ENCODE data around the gene RAB23. TPM values are rescaled to one million over a fixed set of nuclear protein-coding genes. Genes with fewer than 3 reads are reported as not detected.

RAB23 gene
- total and polyA plus RNA-seq, 2 of the 8 experiments (the other 6 are each of a cell fraction or from before 2014, with no cell fraction given): 6.5 to 17.2 TPM

DNA sequence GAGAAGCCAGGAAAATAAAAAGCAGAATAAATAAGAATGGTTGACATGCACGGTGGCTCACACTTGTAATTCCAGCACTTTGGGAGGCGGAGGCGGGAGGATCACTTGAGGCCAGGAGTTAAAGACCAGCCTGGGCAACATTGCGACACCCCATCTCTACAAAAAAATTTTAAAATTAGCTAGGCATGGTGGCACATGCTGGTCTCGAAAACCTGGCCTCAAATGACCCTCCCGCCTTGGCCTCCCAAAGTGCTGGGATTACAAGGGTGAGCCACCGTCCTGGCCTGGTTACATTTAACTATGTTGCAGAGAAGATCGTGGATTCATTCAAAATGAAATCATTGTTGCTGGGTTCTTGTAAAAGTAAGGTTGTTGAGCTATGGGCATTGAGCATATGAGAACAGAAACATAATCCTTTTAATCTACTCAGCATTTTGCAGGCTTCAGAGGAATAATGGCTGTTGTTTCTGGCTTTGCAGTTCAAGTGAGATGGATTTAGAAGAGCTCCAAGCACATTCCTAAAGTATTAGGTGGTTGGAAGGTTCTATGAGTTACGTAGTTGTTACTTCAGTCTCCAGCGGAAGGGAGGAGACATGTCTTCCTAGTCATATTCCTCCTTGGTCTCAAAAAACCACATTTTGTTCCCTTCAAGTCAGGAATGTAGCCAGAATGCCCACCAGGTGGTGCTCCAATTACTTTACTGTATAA, 45.6 kb upstream of the RAB23 start:
- POLR2A ChIA-PET (ENCODE audit: partially characterized antibody): interaction anchor here (0.8 kb wide), 1 partner anchor 49 kb away, joined by 3 read pairs; the partner anchor contains the start of gene PRIM2
- Histone ChIP-seq H3K27ac (ENCODE audit: low read depth, low read length) (no peak overlapping the region), H3K23me2 (ENCODE audit: low read depth, low read length) (no peaks in the 10 kb centered on the region), H3K4me3 (ENCODE audit: extremely low read depth in 1 of 4, insufficient read depth in 2 of 4, low read depth in 3 of 4, low read length in 4 of 4) (no peak overlapping the region), H3K79me1 (ENCODE audit: low read depth, low read length) (no peaks in the 10 kb centered on the region), H3K27me3 (replicated peaks in 1 of 4; ENCODE audit: control insufficient read depth in 3 of 4, extremely low read depth in 1 of 4, insufficient read depth in 3 of 4, low read length in 3 of 4) (no peaks in the 10 kb centered on the region), H3K4me2 (ENCODE audit: insufficient read depth in 1 of 2, low read depth in 2 of 2, low read length in 2 of 2) (no peak overlapping the region), H3K36me3 (ENCODE audit: control insufficient read depth in 2 of 4, insufficient read depth in 4 of 4, low read length in 3 of 4) (no peaks in the 10 kb centered on the region), H3K18ac (ENCODE audit: extremely low read depth, low read length) (no peak overlapping the region), H3K14ac (ENCODE audit: insufficient read length) (no peak overlapping the region), H3K9ac (replicated peaks in 1 of 4; ENCODE audit: extremely low read depth in 1 of 4, low read depth in 3 of 4, low read length in 3 of 4) (no peak overlapping the region), H2BK120ac (replicated peaks; ENCODE audit: low read depth, low read length) (no peak overlapping the region), H3K23ac (ENCODE audit: insufficient read length) (no peak overlapping the region), H2AK5ac (ENCODE audit: low read depth, low read length) (no peak overlapping the region), H4K8ac (ENCODE audit: extremely low read depth, insufficient read depth, low read length) (no peak overlapping the region), H2AFZ (ENCODE audit: low read length) (peak overlapping the region; percentile 91), H2BK5ac (ENCODE audit: low read depth, low read length) (no peak overlapping the region), H2BK12ac (ENCODE audit: low read depth, low read length) (no peak overlapping the region), H2BK15ac (ENCODE audit: low read length) (no peak overlapping the region), H4K91ac (replicated peaks; ENCODE audit: insufficient read length, low read length) (no peak overlapping the region), H3K4ac (replicated peaks; ENCODE audit: insufficient read length, low read depth, low read length) (no peak overlapping the region), H3K56ac (replicated peaks; ENCODE audit: insufficient read length, low read depth, low read length) (no peak overlapping the region), H3K4me1 (replicated peaks in 1 of 4; ENCODE audit: control insufficient read depth in 3 of 4, insufficient read depth in 4 of 4, low read length in 3 of 4) (no peaks in the 10 kb centered on the region), H2BK20ac (ENCODE audit: low read length) (no peak overlapping the region), H3K9me3 (ENCODE audit: insufficient read depth in 2 of 2, low read depth in 1 of 2, low read length in 1 of 2) (no peaks in the 10 kb centered on the region), H4K5ac (ENCODE audit: insufficient read length, low read depth, low read length) (no peak overlapping the region), H4K20me1 (replicated peaks in 1 of 2; ENCODE audit: control insufficient read depth in 1 of 2, insufficient read depth in 2 of 2, low read length in 2 of 2) (no peaks in the 10 kb centered on the region), H3K79me2 (ENCODE audit: control insufficient read depth in 1 of 2, insufficient read depth in 2 of 2, low read length in 2 of 2) (no peaks in the 10 kb centered on the region)
- CTCF ChIA-PET (ENCODE audit: partially characterized antibody): interaction anchor here (0.9 to 3.3 kb wide), 12 partner anchors 9 to 71 kb away, joined by 3 to 30 read pairs (median 6); partner anchors contain the start of gene PRIM2
- FAIRE-seq (no peak), DNase-seq (ENCODE audit: low read depth in 1 of 2, low spot score in 2 of 2) (peak in 1 of 2 experiments; percentile 52)
- 89% methylated on average over 10 of the region's 10 CpGs; no CpG with 5 or more reads in 1 of the 2 experiments for WGBS, 2 experiments (ENCODE audit: extremely low coverage in 1 of 2, insufficient coverage in 1 of 2, insufficient read length in 1 of 2, insufficient replicate concordance in 2 of 2, low coverage in 1 of 2, low lambda C conversion rate in 2 of 2, missing lambda C conversion rate in 1 of 2)
- TF ChIP-seq CTCF (IDR thresholded peaks at IDR 0.05; ENCODE audit: control extremely low read depth in 1 of 3, insufficient read depth in 1 of 3, low read depth in 1 of 3, low read length in 3 of 3) (peak in 2 of 3 experiments; percentile 52 to 62; a peak in 3 of 4 replicates), KDM1A (IDR thresholded peaks at IDR 0.05; ENCODE audit: borderline replicate concordance, low read length) (no peak), EP300 (IDR thresholded peaks at IDR 0.05; ENCODE audit: borderline replicate concordance in 1 of 2, low read depth in 2 of 2, low read length in 2 of 2) (no peak), FOSL1 (IDR thresholded peaks at IDR 0.05; ENCODE audit: insufficient read depth, low read depth, low read length) (no peak), SP4 (IDR thresholded peaks at IDR 0.05; ENCODE audit: low read length) (no peak), JUND (IDR thresholded peaks at IDR 0.05; ENCODE audit: low read length) (no peak), SIX5 (IDR thresholded peaks at IDR 0.05; ENCODE audit: low read depth, low read length) (no peak), POLR2A (IDR thresholded peaks at IDR 0.05; ENCODE audit: control extremely low read depth in 1 of 2, low read depth in 2 of 2, low read length in 2 of 2) (no peak), SIN3A (conservative IDR thresholded peaks at IDR 0.05 in 1 of 2, IDR thresholded peaks at IDR 0.05 in 1 of 2; ENCODE audit: low read depth in 1 of 2, low read length in 2 of 2) (no peak)
